Muscle layer of colon (tissue), 2 donors: ENCODE data around the gene ACSS1.

Experiments used
- H3K27ac ChIP-seq: one replicate; pipeline ENCODE4 v1.7.0; 2013; ENCODE audit warnings: low read depth, mild to moderate bottlenecking, low read length, moderate library complexity
- H3K27me3 ChIP-seq, 2 donors: one replicate each; pipeline ENCODE4 v1.7.0; 2013; ENCODE audit warnings: low read length in 2 of 2, mild to moderate bottlenecking in 2 of 2; ENCODE audit not compliant: insufficient read depth in 2 of 2, control insufficient read depth in 1 of 2
- H3K36me3 ChIP-seq: one replicate; pipeline ENCODE4 v1.7.0; 2013; ENCODE audit warnings: mild to moderate bottlenecking, low read length; ENCODE audit not compliant: insufficient read depth
- H3K4me1 ChIP-seq: one replicate; pipeline ENCODE4 v1.7.0; 2013; ENCODE audit warnings: mild to moderate bottlenecking, low read length; ENCODE audit not compliant: insufficient read depth
- H3K4me3 ChIP-seq, 2 donors: one replicate each; pipeline ENCODE4 v1.7.0; 2013; ENCODE audit warnings: low read length in 2 of 2, low read depth in 1 of 2, mild to moderate bottlenecking in 1 of 2, moderate library complexity in 1 of 2
- H3K9ac ChIP-seq: one replicate; pipeline ENCODE4 v1.7.0; 2013; ENCODE audit warnings: low read length
- H3K9me3 ChIP-seq: one replicate; pipeline ENCODE4 v1.7.0; 2013; ENCODE audit warnings: mild to moderate bottlenecking, low read length
- donor health status: abdominal sarcoma.
- donor health status: Adenocarcinoma of cecum.

ACSS1 gene

DNA sequence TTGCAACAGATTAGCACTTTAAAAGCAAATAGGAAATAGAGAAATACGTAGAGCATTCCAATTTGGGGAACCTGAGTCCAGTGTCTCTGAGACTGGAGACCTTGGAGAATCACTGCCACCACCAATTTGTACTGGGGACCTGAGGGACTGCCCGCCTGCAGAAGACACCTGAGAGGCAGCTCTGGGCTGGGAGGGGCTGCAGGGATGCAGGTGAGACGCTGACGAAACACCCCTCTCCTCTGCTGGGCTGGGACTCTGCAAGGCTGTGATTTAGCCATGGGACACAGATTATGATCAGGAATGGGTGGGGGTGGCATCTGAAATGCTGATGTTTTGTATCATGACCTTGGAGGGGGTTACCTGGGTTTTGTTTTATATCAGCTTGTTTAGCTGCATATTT, 58.4 kb downstream of the ACSS1 start:
- Histone ChIP-seq H3K36me3 (no peaks in the 10 kb centered on the region), H3K27ac (no peak overlapping the region), H3K27me3 (no peaks in the 10 kb centered on the region), H3K4me3 (no peak overlapping the region), H3K9ac (no peak overlapping the region), H3K9me3 (no peaks in the 10 kb centered on the region), H3K4me1 (peaks cover 34% of the 10 kb centered on the region)

DNA sequence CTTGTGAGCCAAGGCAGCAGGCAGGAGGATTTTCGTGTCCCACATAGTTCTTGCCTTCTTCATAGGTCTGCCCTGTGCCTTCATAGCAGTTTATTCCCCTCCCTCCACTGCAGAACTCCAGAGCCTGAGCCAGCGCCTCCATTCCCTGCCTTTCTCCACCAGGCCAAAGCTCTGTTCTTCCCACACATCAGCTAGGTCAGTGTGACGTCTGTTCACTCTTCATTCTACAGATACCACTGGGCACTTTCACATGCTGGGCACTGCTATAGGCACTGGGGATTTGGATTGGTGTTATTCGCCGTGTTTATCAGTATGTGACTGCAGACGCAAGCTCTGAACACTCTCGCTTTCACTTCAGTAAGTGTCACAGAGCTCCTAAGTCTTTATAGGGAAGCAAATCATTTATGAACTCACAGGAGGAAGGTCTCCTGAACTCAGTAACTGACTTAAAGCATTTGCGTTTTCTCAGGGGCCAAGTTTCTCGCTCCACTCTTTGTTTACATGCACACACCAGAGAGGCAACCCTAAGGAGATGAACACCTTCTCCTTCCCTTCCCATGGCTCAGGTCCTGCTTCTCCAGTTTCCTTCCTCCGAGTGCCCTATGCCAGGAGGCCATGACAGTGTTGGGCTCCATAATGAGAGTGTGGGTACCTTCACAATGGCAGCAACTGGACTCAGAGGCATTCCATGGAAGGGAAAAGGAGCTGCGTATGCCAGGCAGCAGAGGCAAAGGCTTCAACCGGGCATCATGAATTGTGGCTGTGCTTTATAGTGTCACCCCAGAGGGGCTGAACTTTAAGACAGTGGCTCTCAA, 59.1 kb downstream of the ACSS1 start:
- Histone ChIP-seq H3K9me3 (no peaks in the 10 kb centered on the region), H3K4me1 (peaks cover 36% of the 10 kb centered on the region), H3K9ac (no peak overlapping the region), H3K27ac (peak overlapping the region; percentile 16), H3K27me3 (no peaks in the 10 kb centered on the region), H3K36me3 (no peaks in the 10 kb centered on the region), H3K4me3 (no peak overlapping the region)

DNA sequence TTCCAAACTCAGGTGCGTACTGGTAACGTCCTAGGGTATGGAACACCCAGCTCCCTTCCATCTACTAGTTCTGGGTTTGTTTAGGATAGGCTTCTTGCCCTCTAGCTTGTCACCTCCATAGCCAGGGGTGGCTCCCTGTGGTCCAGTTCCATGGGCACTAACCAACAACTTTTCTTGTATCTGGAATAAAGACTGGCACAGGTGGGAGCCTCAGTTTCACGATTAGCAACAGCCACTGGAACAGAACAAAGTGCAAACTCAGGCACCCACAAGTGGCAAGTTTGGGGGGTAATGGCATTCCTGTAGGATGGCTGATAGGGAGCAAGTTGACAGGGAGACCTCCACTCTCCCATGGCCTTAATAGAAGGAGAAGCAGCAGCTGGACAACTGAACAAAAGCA, 59.8 kb downstream of the ACSS1 start:
- peaks cover 43% of the 10 kb centered on the region for H3K4me1 ChIP-seq
- H3K27me3 ChIP-seq = no peaks in the 10 kb centered on the region
- H3K9me3 ChIP-seq = no peaks in the 10 kb centered on the region
- H3K9ac ChIP-seq = no peak overlapping the region
- peak overlapping the region; percentile 16 for H3K27ac ChIP-seq
- H3K4me3 ChIP-seq = no peak overlapping the region
- no peaks in the 10 kb centered on the region for H3K36me3 ChIP-seq

DNA sequence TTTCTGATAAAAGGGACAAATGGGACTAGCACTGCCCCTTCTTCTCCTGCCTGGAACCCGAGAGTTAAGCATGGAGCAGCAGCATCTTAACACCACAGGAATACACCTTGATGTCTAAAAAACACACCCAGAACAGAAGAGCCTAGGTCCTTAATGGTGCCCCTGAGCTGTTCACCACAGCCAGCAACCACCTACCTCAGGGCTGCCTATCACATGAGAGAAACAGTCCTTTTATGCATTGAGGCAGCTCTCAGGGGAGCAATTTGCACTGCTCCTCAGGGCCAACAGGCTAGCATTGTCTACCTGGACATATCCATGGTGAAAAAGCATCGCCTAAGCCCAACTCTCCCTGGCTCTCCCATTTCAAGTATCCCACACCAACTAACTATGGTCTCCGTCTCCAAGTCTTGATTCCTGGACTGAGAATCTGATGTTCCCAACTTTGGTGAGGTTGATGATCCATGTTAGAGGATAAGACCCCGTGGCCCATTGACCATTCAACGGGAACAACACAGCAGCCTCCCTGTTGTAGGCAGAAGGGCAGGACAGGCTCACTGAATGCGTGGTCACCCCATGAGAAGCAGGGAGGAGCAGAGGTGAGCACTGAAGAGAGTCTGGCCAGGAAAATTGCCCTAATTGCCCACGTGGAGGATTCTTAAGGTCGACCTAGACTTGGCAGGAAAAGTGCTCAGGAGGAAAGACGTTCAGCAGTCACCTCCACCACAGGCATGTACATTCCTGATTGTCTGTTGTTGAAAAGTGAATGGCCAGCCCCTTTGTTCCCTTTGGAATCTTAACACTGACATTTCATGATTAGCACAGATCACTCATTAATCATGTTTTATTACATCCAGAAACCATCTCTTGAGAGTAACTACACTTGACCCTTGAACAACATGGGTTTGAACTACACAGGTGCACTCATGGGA, 61.2 kb downstream of the ACSS1 start:
- Histone ChIP-seq H3K9me3 (no peaks in the 10 kb centered on the region), H3K27ac (peak overlapping the region; percentile 31), H3K4me1 (peaks cover 47% of the 10 kb centered on the region), H3K9ac (no peak overlapping the region), H3K36me3 (no peaks in the 10 kb centered on the region), H3K4me3 (no peak overlapping the region), H3K27me3 (no peaks in the 10 kb centered on the region)

DNA sequence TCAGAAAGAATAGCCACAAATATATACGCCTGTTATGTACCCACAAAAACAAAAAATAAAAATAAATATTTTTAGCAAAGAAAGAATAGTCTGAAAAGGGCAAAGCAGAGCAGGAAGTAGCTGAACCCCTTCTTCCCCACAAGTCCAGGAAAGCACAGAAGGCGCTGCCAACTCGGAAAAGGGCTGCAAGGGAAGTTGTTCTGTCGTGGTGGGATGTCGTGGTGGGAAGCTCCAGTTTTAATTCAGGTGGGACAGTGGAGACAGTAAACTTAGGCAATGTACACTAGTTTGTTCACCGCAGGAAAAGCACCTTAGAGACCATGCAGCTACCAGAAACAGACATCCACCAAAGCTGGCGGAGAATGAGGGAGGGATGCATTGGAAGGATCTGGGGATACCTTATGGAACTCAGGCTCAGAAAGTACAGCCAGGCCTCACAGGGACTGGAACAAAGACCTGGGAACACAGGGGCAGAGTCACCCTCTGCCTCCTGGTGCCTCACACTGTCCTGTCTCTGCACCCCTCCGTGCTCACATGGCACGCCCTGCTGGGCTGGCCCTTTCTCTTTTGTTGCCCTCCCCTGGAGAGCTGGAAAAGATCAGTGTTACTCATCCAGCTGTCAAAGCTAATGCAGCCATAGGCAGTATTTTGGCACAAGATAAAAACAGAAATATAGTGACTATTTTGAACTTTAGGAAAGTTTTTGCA, 62.0 kb downstream of the ACSS1 start:
- H3K27ac ChIP-seq = peak overlapping the region; percentile 31
- H3K4me3 ChIP-seq = no peak overlapping the region
- H3K4me1 ChIP-seq = peaks cover 55% of the 10 kb centered on the region
- no peaks in the 10 kb centered on the region for H3K27me3 ChIP-seq
- H3K9me3 ChIP-seq = no peaks in the 10 kb centered on the region
- H3K9ac ChIP-seq = no peak overlapping the region
- H3K36me3 ChIP-seq = no peaks in the 10 kb centered on the region

DNA sequence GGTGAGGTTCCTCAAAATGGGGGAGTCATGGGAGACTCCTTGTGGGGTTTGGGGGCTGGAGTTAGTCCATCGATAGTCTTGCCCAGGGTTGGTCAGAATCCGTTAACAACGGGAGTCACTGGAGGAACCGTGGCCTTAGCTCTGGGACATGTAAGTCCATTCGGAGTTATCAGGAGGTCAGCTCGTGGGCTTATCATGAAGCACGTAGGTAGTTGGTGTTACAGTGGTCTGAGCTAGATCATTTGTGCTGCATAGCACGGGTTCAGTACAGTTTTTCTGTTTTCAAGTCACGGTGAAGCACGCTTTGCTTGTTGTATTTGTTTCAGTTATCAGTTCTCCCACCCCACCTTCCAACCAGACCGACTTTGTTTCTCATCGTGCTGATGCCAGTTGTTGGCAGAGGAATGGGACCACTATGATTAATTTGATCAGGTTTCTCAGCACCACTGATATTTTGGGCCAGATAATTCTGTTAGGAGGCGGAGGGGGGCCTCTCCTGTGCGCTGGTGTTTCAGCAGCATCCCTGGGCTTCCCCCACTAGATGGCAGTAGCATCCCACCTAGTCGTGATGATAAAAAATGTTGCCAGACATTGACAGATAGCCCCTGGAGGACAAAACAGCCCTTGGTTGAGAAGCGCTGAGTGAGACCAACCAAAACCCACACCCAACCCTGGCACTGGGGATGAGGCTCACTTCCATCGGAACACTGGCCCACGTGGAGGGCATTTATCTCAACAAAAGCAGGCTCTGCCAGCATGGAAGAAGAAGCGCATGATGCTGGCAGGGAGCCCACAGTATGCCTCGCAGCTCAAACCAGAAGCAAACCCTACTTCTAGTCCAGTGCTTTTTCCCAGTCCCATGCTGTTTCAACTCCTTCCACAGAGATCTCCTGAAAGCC, 63.2 kb downstream of the ACSS1 start:
- Histone ChIP-seq H3K27ac (peak overlapping the region; percentile 19), H3K4me3 (peak overlapping the region; percentile 38 to 59), H3K27me3 (no peaks in the 10 kb centered on the region), H3K9ac (no peak overlapping the region), H3K4me1 (peaks cover 54% of the 10 kb centered on the region), H3K9me3 (no peaks in the 10 kb centered on the region), H3K36me3 (no peaks in the 10 kb centered on the region)

DNA sequence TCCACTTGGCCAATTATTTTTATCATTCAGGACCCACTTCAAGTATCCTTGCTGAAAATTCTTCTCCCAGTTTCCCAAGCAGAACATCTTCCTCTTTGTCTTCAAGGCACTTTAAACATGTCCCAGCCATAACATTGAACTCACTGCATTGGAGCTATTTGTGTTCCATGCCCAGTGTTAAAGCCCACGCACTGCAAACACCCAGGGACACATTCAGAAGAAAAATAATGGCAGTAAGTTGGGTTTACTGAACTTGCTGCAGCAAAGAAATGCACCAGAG, 63.8 kb downstream of the ACSS1 start:
- no peaks in the 10 kb centered on the region for H3K36me3 ChIP-seq
- peaks cover 54% of the 10 kb centered on the region for H3K4me1 ChIP-seq
- no peaks in the 10 kb centered on the region for H3K27me3 ChIP-seq
- H3K9me3 ChIP-seq = no peaks in the 10 kb centered on the region
- H3K9ac ChIP-seq = no peak overlapping the region
- H3K4me3 ChIP-seq = no peak overlapping the region
- H3K27ac ChIP-seq = no peak overlapping the region

DNA sequence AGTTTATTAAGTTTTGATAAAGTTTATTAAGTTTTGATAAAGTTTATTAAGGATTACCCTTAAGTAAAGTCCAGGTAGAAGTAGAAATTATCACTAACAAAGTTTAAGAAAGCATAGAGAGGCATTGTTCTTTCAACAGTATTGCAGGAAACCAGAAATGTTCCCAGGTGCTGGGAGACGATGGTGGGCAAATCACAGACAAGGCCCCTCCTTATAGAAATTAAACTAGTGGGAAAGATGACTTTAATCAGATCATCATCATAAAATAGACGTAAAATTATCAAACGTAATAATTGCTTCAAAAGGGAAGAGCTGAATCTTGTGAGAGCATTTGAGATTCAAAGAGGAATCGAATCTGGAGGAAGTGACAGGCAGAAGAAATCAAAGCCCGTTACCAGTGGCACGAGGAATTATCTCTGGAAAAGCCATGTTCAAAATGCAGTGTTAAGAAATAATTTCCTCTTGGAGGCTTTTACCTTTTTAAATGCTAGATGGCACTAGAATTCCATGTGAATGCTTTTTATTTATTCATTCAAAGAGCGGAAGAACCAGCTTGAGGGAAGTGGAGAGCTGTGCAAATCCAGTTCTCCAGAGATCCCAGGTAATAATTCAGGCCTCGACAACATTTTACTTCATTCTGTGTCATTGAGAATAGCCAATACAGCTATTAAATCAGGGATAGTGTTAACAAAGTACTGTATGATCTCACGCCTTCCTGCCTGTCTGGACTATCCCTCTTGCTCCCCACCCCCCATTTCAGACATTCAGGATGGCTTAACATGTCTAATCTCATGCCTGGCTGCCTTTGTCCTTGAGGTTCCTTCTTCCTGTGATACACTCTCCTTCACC, 64.4 kb downstream of the ACSS1 start:
- H3K27ac ChIP-seq = peak overlapping the region; percentile 84
- H3K27me3 ChIP-seq = no peaks in the 10 kb centered on the region
- peak overlapping the region; percentile 87 to 91 for H3K4me3 ChIP-seq
- H3K9ac ChIP-seq = peak overlapping the region; percentile 81
- H3K4me1 ChIP-seq = peaks cover 54% of the 10 kb centered on the region
- H3K9me3 ChIP-seq = no peaks in the 10 kb centered on the region
- H3K36me3 ChIP-seq = no peaks in the 10 kb centered on the region

DNA sequence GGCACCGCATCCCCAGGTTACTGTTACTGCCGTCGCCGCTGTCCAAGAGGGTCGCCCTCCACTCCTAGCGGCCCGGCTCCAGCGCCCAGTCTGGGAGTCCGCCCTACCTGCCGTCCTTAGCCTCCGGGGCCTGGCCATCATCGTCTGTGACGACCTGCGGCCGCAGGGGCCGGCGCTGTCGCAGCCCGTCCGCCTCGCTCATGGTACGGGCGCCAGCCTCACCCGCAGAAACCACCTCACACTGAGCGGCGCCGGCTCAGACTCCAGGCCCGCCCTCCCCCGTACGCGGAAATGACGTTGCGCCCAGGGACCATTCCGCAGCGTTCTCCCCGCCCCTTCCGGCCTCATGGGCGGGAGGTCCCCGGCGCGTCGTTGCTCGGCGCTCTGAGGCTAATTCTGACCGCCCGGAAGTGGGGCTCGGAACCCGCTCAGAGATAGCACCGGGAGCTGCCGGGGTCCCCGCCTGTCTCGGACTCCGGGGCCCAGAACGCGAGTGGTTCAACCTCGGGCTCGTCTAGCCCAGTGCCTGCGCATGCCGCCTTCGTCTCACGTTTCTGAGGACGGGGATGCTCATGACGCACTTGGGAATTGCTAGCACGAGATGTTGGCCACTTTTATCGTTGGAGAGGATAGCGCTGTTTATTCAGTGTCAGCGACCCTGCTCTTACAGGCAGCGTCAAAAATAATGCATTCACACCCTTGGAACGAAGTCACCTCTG, 65.3 kb downstream of the ACSS1 start, which contains the start of gene APMAP:
Gene APMAP (minus strand): TSS at position 265 of the 719 bp plus-strand sequence. CDS start 63 bp downstream, at position 202.
- Histone ChIP-seq H3K4me1 (peaks cover 54% of the 10 kb centered on the region), H3K4me3 (peak within 1 kb of the TSS; percentile 87 to 91)

More for the DNA sequence above, 65.3 kb downstream of the ACSS1 start, which contains the start of gene APMAP:
- no peaks in the 10 kb centered on the region for H3K27me3 ChIP-seq
- H3K9ac ChIP-seq = peak within 1 kb of the TSS; percentile 81
- no peaks in the 10 kb centered on the region for H3K36me3 ChIP-seq
- H3K27ac ChIP-seq = peak within 1 kb of the TSS; percentile 84
- no peaks in the 10 kb centered on the region for H3K9me3 ChIP-seq
